IMR-90 (cell line): ENCODE results near the gene RIC3. TPM values are rescaled to one million over a fixed set of nuclear protein-coding genes. Genes with fewer than 3 reads are reported as not detected.
A peak's percentile ranks its signal among the peaks of the same experiment; 100 is the strongest.

Experiments used
- ATAC-seq: fragments of 200-7000 bp; cut with Tn5 transposase; 2 replicates; pipeline ENCODE4 v1.9.1; 2020; ENCODE audit warnings: low read depth, mild to moderate bottlenecking, moderate library complexity
- BruUV-seq: library from RNA; stranded (reverse); fragments of 400-500 nt; replicated peaks from 2 replicates; lab custom pipeline; 2021; lab: Mats Ljungman, UMichigan
- CTCF ChIA-PET: fragments of 300-600 bp; formaldehyde crosslinking; extraction: SDS; loops from one replicate; lab custom pipeline; 2021; ENCODE audit warnings: antibody characterized with exemption; lab: Yijun Ruan, JAX
- POLR2A ChIA-PET: fragments of 300-600 bp; sonication (Branson Sonifier 250); formaldehyde crosslinking; loops from one replicate; lab custom pipeline; 2022; ENCODE audit warnings: antibody characterized with exemption; ENCODE audit not compliant: unreplicated experiment; lab: Charles Lee
- DNase-seq: peaks from one replicate; pipeline ENCODE4 v3.0.0; 2013
- H2AFZ ChIP-seq: replicated peaks from 2 replicates; pipeline ENCODE3; 2013; ENCODE audit warnings: low read length, mild to moderate bottlenecking; ENCODE audit not compliant: poor library complexity
- H2AK5ac ChIP-seq: 2 replicates; pipeline ENCODE4 v1.6.1; 2013; ENCODE audit warnings: low read depth, low read length, inconsistent platforms
- H2AK9ac ChIP-seq: replicated peaks from 2 replicates; pipeline ENCODE3; 2013; ENCODE audit warnings: mild to moderate bottlenecking, low read depth, low read length, moderate library complexity; ENCODE audit not compliant: poor library complexity
- H2BK120ac ChIP-seq: 2 replicates; pipeline ENCODE4 v1.6.1; 2013; ENCODE audit warnings: low read depth, low read length, inconsistent platforms
- H2BK15ac ChIP-seq: 3 replicates; pipeline ENCODE4 v1.6.1; 2013; ENCODE audit warnings: low read depth, low read length, inconsistent platforms
- H2BK20ac ChIP-seq: 2 replicates; pipeline ENCODE4 v1.6.1; 2013; ENCODE audit warnings: low read depth, mild to moderate bottlenecking, inconsistent platforms, low read length, moderate library complexity
- H2BK5ac ChIP-seq: 2 replicates; pipeline ENCODE4 v1.6.1; 2013; ENCODE audit warnings: mild to moderate bottlenecking, low read depth, low read length, inconsistent platforms; ENCODE audit not compliant: poor library complexity, severe bottlenecking
- H3K14ac ChIP-seq: replicated peaks from 2 replicates; pipeline ENCODE4 v1.6.1; 2013; ENCODE audit warnings: low read depth, low read length, inconsistent platforms
- H3K18ac ChIP-seq: 2 replicates; pipeline ENCODE4 v1.6.1; 2013; ENCODE audit warnings: low read depth, low read length, control low read depth
- H3K23ac ChIP-seq: 2 replicates; pipeline ENCODE4 v1.6.1; 2013; ENCODE audit warnings: low read depth, low read length, inconsistent platforms
- H3K27ac ChIP-seq: 2 replicates; pipeline ENCODE4 v1.5.1; 2013; ENCODE audit warnings: mild to moderate bottlenecking, control low read depth, low read length; ENCODE audit not compliant: insufficient read depth
- H3K27me3 ChIP-seq: 2 replicates; pipeline ENCODE4 v1.6.1; 2013; ENCODE audit warnings: low read length; ENCODE audit not compliant: control insufficient read depth, insufficient read depth
- H3K36me3 ChIP-seq: 2 replicates; pipeline ENCODE4 v1.6.1; 2013; ENCODE audit warnings: low read length, mixed read lengths; ENCODE audit not compliant: control insufficient read depth, insufficient read depth
- H3K4ac ChIP-seq: 2 replicates; pipeline ENCODE4 v1.6.1; 2013; ENCODE audit warnings: low read depth, low read length, inconsistent platforms
- H3K4me1 ChIP-seq: 2 replicates; pipeline ENCODE4 v1.6.1; 2013; ENCODE audit warnings: low read length, mixed read lengths; ENCODE audit not compliant: control insufficient read depth, insufficient read depth
- H3K4me2 ChIP-seq: 2 replicates; pipeline ENCODE4 v1.6.1; 2013; ENCODE audit warnings: low read depth, mild to moderate bottlenecking, control low read depth, low read length, moderate library complexity
- H3K4me3 ChIP-seq: 2 replicates; pipeline ENCODE4 v1.5.1; 2013; ENCODE audit warnings: low read depth, mild to moderate bottlenecking, control low read depth, low read length, moderate library complexity; ENCODE audit not compliant: insufficient read depth
- H3K56ac ChIP-seq: 2 replicates; pipeline ENCODE4 v1.6.1; 2013; ENCODE audit warnings: low read length, inconsistent platforms; ENCODE audit not compliant: insufficient read depth; ENCODE audit errors: extremely low read depth
- H3K79me1 ChIP-seq, 2 experiments: 2 replicates each; pipeline ENCODE4 v1.6.1; 2013; ENCODE audit warnings: low read length in 2 of 2, inconsistent platforms in 1 of 2, low read depth in 1 of 2
- H3K9ac ChIP-seq: 2 replicates; pipeline ENCODE4 v1.6.1; 2013; ENCODE audit warnings: low read depth, low read length, control low read depth
- H3K9me1 ChIP-seq: 2 replicates; pipeline ENCODE4 v1.6.1; 2013; ENCODE audit warnings: low read length, inconsistent platforms; ENCODE audit not compliant: insufficient read depth
- H3K9me3 ChIP-seq: 2 replicates; pipeline ENCODE4 v1.6.1; 2013; ENCODE audit warnings: low read length; ENCODE audit not compliant: control insufficient read depth, insufficient read depth
- H4K20me1 ChIP-seq: 2 replicates; pipeline ENCODE4 v1.6.1; 2013; ENCODE audit warnings: low read length, inconsistent platforms; ENCODE audit not compliant: insufficient read depth
- H4K5ac ChIP-seq: 2 replicates; pipeline ENCODE4 v1.6.1; 2013; ENCODE audit warnings: mild to moderate bottlenecking, low read depth, low read length, control low read depth
- H4K8ac ChIP-seq, 2 experiments: 2 replicates each; pipeline ENCODE4 v1.6.1; 2013; ENCODE audit warnings: low read depth in 2 of 2, low read length in 2 of 2, control low read depth in 1 of 2, inconsistent platforms in 1 of 2
- H4K91ac ChIP-seq: 2 replicates; pipeline ENCODE4 v1.6.1; 2013; ENCODE audit warnings: low read depth, low read length, inconsistent platforms; ENCODE audit not compliant: insufficient read depth
- ELK1 ChIP-seq: fragments of 150-350 bp; IDR thresholded peaks from 2 replicates; pipeline ENCODE4 v1.6.1; 2016; ENCODE audit warnings: low read depth, mild to moderate bottlenecking, low read length, moderate library complexity, borderline replicate concordance
- FOS ChIP-seq: fragments of 150-350 bp; IDR thresholded peaks from 2 replicates; pipeline ENCODE4 v1.6.1; 2016; ENCODE audit warnings: low read depth, low read length
- MAZ ChIP-seq: IDR thresholded peaks from 2 replicates; pipeline ENCODE4 v1.6.1; 2012; ENCODE audit warnings: low read depth, mild to moderate bottlenecking, low read length, improper control_type of control experiment, moderate library complexity, borderline replicate concordance
- POLR2A ChIP-seq: IDR thresholded peaks from 2 replicates; pipeline ENCODE4 v1.6.1; 2012; ENCODE audit warnings: mild to moderate bottlenecking, low read depth, low read length
- RCOR1 ChIP-seq: IDR thresholded peaks from 2 replicates; pipeline ENCODE4 v1.6.1; 2012; ENCODE audit warnings: mild to moderate bottlenecking, low read length, improper control_type of control experiment; ENCODE audit not compliant: insufficient replicate concordance
- SMC3 ChIP-seq: fragments of 150-350 bp; IDR thresholded peaks from 2 replicates; pipeline ENCODE4 v1.6.1; 2016; ENCODE audit warnings: low read depth, mild to moderate bottlenecking, antibody characterized with exemption, low read length, moderate library complexity
- WGBS, 2 experiments: methylation state at CpG; one replicate each; pipeline versions ENCODE4 v1.1.5 to v1.1.7; 2013; ENCODE audit warnings: missing lambda C conversion rate in 2 of 2; ENCODE audit not compliant: insufficient read length in 1 of 2; ENCODE audit errors: extremely low coverage in 2 of 2; 5-methylcytosine and 5-hydroxymethylcytosine counted together
- dilution Hi-C: fragments of 300-500 bp; cut with HindIII; formaldehyde crosslinking; loops from one replicate; pipeline ENCODE4 v1.14.3; 2018; ENCODE audit warnings: low sequenced_read_pairs; ENCODE audit not compliant: unreplicated experiment
- in situ Hi-C: fragments of 300-500 bp; cut with MboI; formaldehyde crosslinking; loops from 3 replicates; pipeline ENCODE4 v1.14.3; 2019; ENCODE audit warnings: low sequenced_read_pairs, inconsistent platforms, mixed read lengths
- intact Hi-C: fragments of 100-400 bp; cut with micrococcal nuclease; formaldehyde crosslinking; loops from 2 replicates; pipeline ENCODE4 v1.10.0; 2022
- polyA plus RNA-seq, 3 experiments: library from polyadenylated mRNA; depleted of rRNA; stranded (reverse); fragments of >200 nt; gene quantifications; 2 replicates each; pipeline ENCODE4 v1.2.3, GENCODE V29; 2012; ENCODE audit warnings: low replicate concordance in 1 of 3
- total RNA-seq: library from RNA; depleted of rRNA; stranded (reverse); fragments of >200 nt; gene quantifications from 2 replicates; pipeline ENCODE4 v1.2.3, GENCODE V29; 2012

The RIC3 gene
- total and polyA plus RNA-seq, 2 of the 4 experiments (the other 2 are of a cell fraction), result not detected

- Histone ChIP-seq H3K23ac (no peak overlapping the region), H3K9me3 (no peaks in the 10 kb centered on the region), H3K18ac (no peak overlapping the region), H3K14ac (no peak overlapping the region), H2BK120ac (no peak overlapping the region), H2BK15ac (no peak overlapping the region; the same call in 2 of the 3 replicates), H3K56ac (no peak overlapping the region), H3K79me1 (no peaks in the 10 kb centered on the region), H3K9me1 (peaks cover 13% of the 10 kb centered on the region; the same call in 1 of the 2 replicates), H3K4me1 (peaks cover 8% of the 10 kb centered on the region), H3K36me3 (no peaks in the 10 kb centered on the region), H3K27me3 (no peaks in the 10 kb centered on the region; the same call in 1 of the 2 replicates), H2BK5ac (no peak overlapping the region), H2BK20ac (no peak overlapping the region), H4K91ac (no peak overlapping the region), H3K27ac (no peak overlapping the region), H4K8ac (no peak overlapping the region; a peak in 1 of 4 replicates), H3K4me2 (no peak overlapping the region), H3K4me3 (no peak overlapping the region), H2AK9ac (no peak overlapping the region), H2AFZ (peak overlapping the region; percentile 34), H3K4ac (no peak overlapping the region), H3K9ac (no peak overlapping the region), H2AK5ac (peak overlapping the region; percentile 2), H4K20me1 (no peaks in the 10 kb centered on the region), H4K5ac (no peak overlapping the region)
- ChIA-PET CTCF (no interaction called here), POLR2A (no interaction called here)
- intact Hi-C loops (no loop called here), in situ Hi-C loops (no loop called here), dilution Hi-C loops (no loop called here)
- no peak for ATAC-seq
- DNase-seq, result no peak
- TF ChIP-seq FOS, result no peak
- no peak for TF ChIP-seq SMC3
- no peak for TF ChIP-seq RCOR1
- TF ChIP-seq MAZ, result no peak
- no peak for TF ChIP-seq POLR2A
- no peak for TF ChIP-seq ELK1
- 85% methylated on average over 9 of the region's 13 CpGs; no CpG with 5 or more reads in 1 of the 2 experiments for WGBS, 2 experiments
- no TSS peak for BruUV-seq
Measured at GRCh38 chr11:8062781-8063257, 106.0 kb downstream of the RIC3 start.
